Endodermal cell (in vitro differentiated cells): ENCODE measurements around the gene TIAM2. TPM values are rescaled to one million over a fixed set of nuclear protein-coding genes. Genes with fewer than 3 reads are reported as not detected.
A peak's percentile ranks its signal among the peaks of the same experiment; 100 is the strongest.

Experiments
- DNase-seq: peaks from one replicate; pipeline ENCODE4 v3.0.0-alpha.2; 2017
- H3K27ac ChIP-seq: 2 replicates; pipeline ENCODE4 v1.5.1; 2013; ENCODE audit warnings: mild to moderate bottlenecking, low read depth, low read length, moderate library complexity
- H3K27me3 ChIP-seq: 2 replicates; pipeline ENCODE4 v1.6.1; 2013; ENCODE audit warnings: mild to moderate bottlenecking, low read length, moderate library complexity; ENCODE audit not compliant: insufficient read depth, control insufficient read depth, poor library complexity, severe bottlenecking
- H3K36me3 ChIP-seq: 2 replicates; pipeline ENCODE4 v1.7.0; 2013; ENCODE audit warnings: mild to moderate bottlenecking, low read length, moderate library complexity; ENCODE audit not compliant: control insufficient read depth, insufficient read depth
- H3K4me1 ChIP-seq: one replicate; pipeline ENCODE4 v1.7.0; 2013; ENCODE audit warnings: low read length; ENCODE audit not compliant: control insufficient read depth, insufficient read depth
- H3K4me3 ChIP-seq: 2 replicates; pipeline ENCODE4 v1.5.1; 2013; ENCODE audit warnings: mild to moderate bottlenecking, low read length, moderate library complexity
- H3K9ac ChIP-seq: 2 replicates; pipeline ENCODE4 v1.6.1; 2013; ENCODE audit warnings: mild to moderate bottlenecking, low read length, moderate library complexity; ENCODE audit not compliant: poor library complexity, severe bottlenecking; ENCODE audit errors: extremely low read depth
- H3K9me3 ChIP-seq: 2 replicates; pipeline ENCODE4 v1.6.1; 2013; ENCODE audit warnings: mild to moderate bottlenecking, low read length, moderate library complexity; ENCODE audit not compliant: control insufficient read depth
- H3K27ac Mint-ChIP-seq: 2 replicates; pipeline ENCODE4 v1.8.0; 2020; ENCODE audit warnings: mixed read lengths
- H3K27me3 Mint-ChIP-seq: 2 replicates; pipeline ENCODE4 v1.8.0; 2021; ENCODE audit warnings: mild to moderate bottlenecking, mixed read lengths; ENCODE audit not compliant: insufficient read depth
- H3K36me3 Mint-ChIP-seq: 2 replicates; pipeline ENCODE4 v1.8.0; 2020; ENCODE audit warnings: low read depth, mixed read lengths
- H3K4me1 Mint-ChIP-seq: 2 replicates; pipeline ENCODE4 v1.8.0; 2020; ENCODE audit warnings: mixed read lengths
- H3K4me3 Mint-ChIP-seq: 2 replicates; pipeline ENCODE4 v1.8.0; 2020; ENCODE audit warnings: mild to moderate bottlenecking, moderate library complexity, mixed read lengths
- H3K9me3 Mint-ChIP-seq: 2 replicates; pipeline ENCODE4 v1.8.0; 2020; ENCODE audit warnings: mild to moderate bottlenecking, mixed read lengths
- WGBS, 2 experiments: methylation state at CpG; one replicate each; pipeline versions ENCODE4 v1.1.5 to v1.1.7; 2013; ENCODE audit warnings: missing lambda C conversion rate in 2 of 2, mixed read lengths in 1 of 2; ENCODE audit not compliant: insufficient coverage in 1 of 2, insufficient read length in 1 of 2; 5-methylcytosine and 5-hydroxymethylcytosine counted together
- total RNA-seq, 2 donors: library from RNA; stranded (reverse); fragmentation: NEBNext Ultra II Directional in 1 of 2; extraction: Animal tissue kit (Norgen Biotek cat#: 25700) in 1 of 2; gene quantifications; 2 replicates in 1 of 2; 3 replicates in 1 of 2; pipeline ENCODE4 v1.2.1, GENCODE V29; 2021
- TF ChIP-seq, protein P1 (sequence below): fragments of 200-600 bp; sonication (generic); conservative IDR thresholded peaks from 2 replicates; pipeline ENCODE4 v1.5.0; 2021; ENCODE audit warnings: antibody characterized with exemption, mild to moderate bottlenecking

TIAM2 gene
- total RNA-seq, 2 donors from 2014 or later = 15.7 to 17.5 TPM

DNA sequence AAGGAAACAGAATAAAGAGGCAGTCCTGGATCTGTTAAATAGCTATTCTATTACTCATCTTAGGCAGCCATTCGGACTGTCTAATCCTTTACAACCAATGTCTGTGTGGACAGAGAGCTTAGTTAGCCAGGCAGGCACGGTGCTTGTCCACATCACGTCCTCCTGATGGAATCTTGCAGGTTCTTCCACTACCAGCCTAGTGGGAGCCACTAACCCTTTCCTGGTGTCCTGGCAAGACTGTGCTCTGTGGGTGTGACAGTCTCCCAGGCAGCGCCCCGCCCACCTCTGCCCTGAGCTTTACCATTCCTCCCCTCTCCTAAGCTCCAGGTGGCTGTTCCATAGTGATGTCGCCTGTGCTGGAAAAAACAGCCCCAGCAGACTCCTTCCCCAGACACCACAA lies 190.4 kb downstream of the TIAM2 start:
- no peak overlapping the region for H3K27ac ChIP-seq
- Mint-ChIP-seq H3K27me3 (no peaks in the 10 kb centered on the region), H3K4me1 (peaks cover 8% of the 10 kb centered on the region), H3K9me3 (no peaks in the 10 kb centered on the region), H3K27ac (peak overlapping the region; percentile 87), H3K36me3 (no peaks in the 10 kb centered on the region), H3K4me3 (no peak overlapping the region)
- no peaks in the 10 kb centered on the region for H3K9me3 ChIP-seq
- TF ChIP-seq, protein P1, sequence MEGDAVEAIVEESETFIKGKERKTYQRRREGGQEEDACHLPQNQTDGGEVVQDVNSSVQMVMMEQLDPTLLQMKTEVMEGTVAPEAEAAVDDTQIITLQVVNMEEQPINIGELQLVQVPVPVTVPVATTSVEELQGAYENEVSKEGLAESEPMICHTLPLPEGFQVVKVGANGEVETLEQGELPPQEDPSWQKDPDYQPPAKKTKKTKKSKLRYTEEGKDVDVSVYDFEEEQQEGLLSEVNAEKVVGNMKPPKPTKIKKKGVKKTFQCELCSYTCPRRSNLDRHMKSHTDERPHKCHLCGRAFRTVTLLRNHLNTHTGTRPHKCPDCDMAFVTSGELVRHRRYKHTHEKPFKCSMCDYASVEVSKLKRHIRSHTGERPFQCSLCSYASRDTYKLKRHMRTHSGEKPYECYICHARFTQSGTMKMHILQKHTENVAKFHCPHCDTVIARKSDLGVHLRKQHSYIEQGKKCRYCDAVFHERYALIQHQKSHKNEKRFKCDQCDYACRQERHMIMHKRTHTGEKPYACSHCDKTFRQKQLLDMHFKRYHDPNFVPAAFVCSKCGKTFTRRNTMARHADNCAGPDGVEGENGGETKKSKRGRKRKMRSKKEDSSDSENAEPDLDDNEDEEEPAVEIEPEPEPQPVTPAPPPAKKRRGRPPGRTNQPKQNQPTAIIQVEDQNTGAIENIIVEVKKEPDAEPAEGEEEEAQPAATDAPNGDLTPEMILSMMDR = no peak
- WGBS, 2 experiments = 63 to 96% methylated on average over 2 to 6 of the region's 6 CpGs
- H3K36me3 ChIP-seq = no peaks in the 10 kb centered on the region
- H3K9ac ChIP-seq = no peak overlapping the region
- no peak overlapping the region for H3K4me3 ChIP-seq
- no peaks in the 10 kb centered on the region for H3K4me1 ChIP-seq
- no peaks in the 10 kb centered on the region for H3K27me3 ChIP-seq
- DNase-seq = peak; percentile 89

DNA sequence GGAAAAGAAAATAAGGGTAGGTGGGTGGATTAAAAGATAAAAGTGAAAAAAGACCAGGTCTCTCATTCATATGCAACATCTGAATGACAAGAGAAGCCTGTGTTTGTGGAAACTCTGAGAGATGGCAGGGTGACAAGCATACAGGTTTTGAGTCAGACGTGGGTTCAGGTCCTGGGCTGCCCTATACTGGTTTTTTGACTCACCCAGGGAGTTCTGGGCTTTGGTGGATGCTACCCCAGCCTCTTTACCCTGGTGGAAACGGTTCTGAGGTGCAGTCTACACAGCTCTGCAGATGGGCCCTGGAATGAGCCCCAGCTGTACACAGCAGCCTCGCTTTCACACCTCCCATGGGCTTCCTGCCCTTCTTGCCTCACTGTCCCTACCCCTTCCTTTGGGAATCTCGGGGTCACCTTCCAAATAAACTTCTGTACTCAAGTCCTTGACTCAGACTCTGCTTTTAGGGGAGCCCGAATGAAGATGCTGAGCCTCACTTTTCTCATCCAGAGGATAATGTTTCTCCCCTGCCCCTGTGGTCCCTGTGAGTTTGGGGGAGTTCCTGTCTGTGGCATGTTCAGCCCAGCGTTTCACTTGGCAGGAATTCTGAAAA lies 191.0 kb downstream of the TIAM2 start:
- WGBS, 2 experiments = 73 to 90% methylated on average over 2 to 6 of the region's 6 CpGs
- Histone ChIP-seq H3K4me1 (no peaks in the 10 kb centered on the region), H3K4me3 (no peak overlapping the region), H3K9ac (no peak overlapping the region), H3K27me3 (no peaks in the 10 kb centered on the region), H3K9me3 (no peaks in the 10 kb centered on the region), H3K36me3 (no peaks in the 10 kb centered on the region), H3K27ac (no peak overlapping the region)
- TF ChIP-seq, protein P1 = no peak
- DNase-seq = peak; percentile 67
- no peak overlapping the region for H3K4me3 Mint-ChIP-seq
- peak overlapping the region; percentile 87 for H3K27ac Mint-ChIP-seq
- H3K4me1 Mint-ChIP-seq = peaks cover 8% of the 10 kb centered on the region
- no peaks in the 10 kb centered on the region for H3K36me3 Mint-ChIP-seq
- H3K27me3 Mint-ChIP-seq = no peaks in the 10 kb centered on the region
- no peaks in the 10 kb centered on the region for H3K9me3 Mint-ChIP-seq

DNA sequence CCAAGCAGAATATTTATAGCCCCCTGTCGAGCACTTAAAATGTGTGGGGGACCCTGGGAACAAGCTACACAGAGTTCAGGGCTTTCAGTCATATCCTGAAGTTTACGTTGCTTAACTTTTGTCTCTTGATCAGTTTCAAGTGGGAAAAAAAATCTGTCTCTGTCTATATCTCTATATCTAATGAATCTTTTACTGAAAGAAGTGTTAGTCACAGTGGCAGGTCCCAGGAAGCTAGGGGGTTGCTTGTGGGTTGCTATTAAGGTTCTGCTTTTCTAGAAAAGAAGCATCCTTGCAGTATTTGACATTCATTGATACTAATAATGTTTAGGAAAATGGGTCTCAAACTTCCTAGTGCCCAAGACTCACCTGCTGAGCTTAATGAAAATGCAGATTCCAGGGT lies 192.0 kb downstream of the TIAM2 start:
- H3K9me3 Mint-ChIP-seq = no peaks in the 10 kb centered on the region
- H3K36me3 ChIP-seq = no peaks in the 10 kb centered on the region
- H3K9ac ChIP-seq = no peak overlapping the region
- no peak for DNase-seq
- H3K4me3 ChIP-seq = no peak overlapping the region
- H3K9me3 ChIP-seq = no peaks in the 10 kb centered on the region
- no peaks in the 10 kb centered on the region for H3K27me3 Mint-ChIP-seq
- H3K4me3 Mint-ChIP-seq = no peak overlapping the region
- no peaks in the 10 kb centered on the region for H3K27me3 ChIP-seq
- no peak overlapping the region for H3K27ac Mint-ChIP-seq
- 81 to 90% methylated on average over 2 of the region's 2 CpGs for WGBS, 2 experiments
- no peaks in the 10 kb centered on the region for H3K4me1 ChIP-seq
- peaks cover 7% of the 10 kb centered on the region for H3K36me3 Mint-ChIP-seq
- H3K27ac ChIP-seq = no peak overlapping the region
- TF ChIP-seq, protein P1 = no peak
- H3K4me1 Mint-ChIP-seq = peaks cover 8% of the 10 kb centered on the region
